WI38 (cell line): ENCODE data around the gene PTRHD1.

Source experiments
- H3K4me3 ChIP-seq: 2 replicates; pipeline ENCODE4 v1.5.1; 2011; ENCODE audit warnings: low read depth, mild to moderate bottlenecking, control low read depth, low read length
- TF ChIP-seq, protein P1 (sequence below): IDR thresholded peaks from 2 replicates; pipeline ENCODE4 v1.5.1; 2012; ENCODE audit warnings: low read depth, mild to moderate bottlenecking, control low read depth, low read length

Gene PTRHD1, protein sequence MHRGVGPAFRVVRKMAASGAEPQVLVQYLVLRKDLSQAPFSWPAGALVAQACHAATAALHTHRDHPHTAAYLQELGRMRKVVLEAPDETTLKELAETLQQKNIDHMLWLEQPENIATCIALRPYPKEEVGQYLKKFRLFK

DNA sequence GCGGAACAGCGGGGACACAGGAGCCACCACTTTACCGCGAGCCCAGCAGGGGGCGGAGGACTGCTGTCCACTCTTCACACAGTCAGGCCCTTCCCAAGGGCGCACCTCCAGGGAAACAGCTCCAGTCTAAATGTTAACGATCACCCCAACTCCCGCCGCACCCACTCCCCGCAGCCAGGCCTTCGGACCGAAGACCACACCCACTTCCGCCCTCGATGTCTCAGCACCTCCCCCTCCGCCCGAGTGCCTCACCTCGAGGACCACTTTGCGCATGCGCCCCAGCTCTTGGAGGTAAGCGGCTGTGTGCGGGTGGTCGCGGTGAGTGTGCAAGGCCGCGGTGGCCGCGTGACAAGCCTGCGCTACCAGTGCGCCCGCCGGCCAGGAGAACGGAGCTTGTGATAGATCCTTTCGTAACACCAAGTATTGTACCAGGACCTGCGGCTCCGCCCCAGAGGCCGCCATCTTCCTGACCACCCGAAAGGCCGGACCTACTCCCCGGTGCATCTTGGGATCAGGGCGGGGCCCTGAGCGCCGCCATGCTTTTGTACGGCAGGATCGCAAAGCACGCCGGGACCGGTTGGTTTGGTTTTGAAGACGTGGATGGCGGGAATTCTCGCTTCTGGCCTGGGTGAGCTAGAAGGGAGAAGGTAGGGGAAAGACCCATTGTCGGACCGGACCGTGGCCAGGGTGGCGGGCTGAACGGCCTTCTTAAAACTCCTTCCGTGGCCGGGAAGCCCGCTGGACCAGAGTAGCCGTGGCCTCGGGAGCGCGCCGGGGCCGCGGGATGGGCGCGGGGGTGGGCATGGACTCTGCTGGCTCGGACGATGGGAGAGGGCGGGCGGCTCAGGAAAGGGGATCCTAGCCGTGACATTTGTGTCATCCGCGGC is at the start of gene PTRHD1, which contains the start of gene CENPO:
Gene PTRHD1, minus strand, starts transcription at position 518 of the 887 bp plus-strand sequence. Its CDS starts 14 bp downstream, at position 504.
Gene CENPO, plus strand, starts transcription at position 552 of the 887 bp plus-strand sequence. CDS start 495 bp downstream, outside the sequence.
- TF ChIP-seq, protein P1, sequence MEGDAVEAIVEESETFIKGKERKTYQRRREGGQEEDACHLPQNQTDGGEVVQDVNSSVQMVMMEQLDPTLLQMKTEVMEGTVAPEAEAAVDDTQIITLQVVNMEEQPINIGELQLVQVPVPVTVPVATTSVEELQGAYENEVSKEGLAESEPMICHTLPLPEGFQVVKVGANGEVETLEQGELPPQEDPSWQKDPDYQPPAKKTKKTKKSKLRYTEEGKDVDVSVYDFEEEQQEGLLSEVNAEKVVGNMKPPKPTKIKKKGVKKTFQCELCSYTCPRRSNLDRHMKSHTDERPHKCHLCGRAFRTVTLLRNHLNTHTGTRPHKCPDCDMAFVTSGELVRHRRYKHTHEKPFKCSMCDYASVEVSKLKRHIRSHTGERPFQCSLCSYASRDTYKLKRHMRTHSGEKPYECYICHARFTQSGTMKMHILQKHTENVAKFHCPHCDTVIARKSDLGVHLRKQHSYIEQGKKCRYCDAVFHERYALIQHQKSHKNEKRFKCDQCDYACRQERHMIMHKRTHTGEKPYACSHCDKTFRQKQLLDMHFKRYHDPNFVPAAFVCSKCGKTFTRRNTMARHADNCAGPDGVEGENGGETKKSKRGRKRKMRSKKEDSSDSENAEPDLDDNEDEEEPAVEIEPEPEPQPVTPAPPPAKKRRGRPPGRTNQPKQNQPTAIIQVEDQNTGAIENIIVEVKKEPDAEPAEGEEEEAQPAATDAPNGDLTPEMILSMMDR, result peak; percentile 57; the same call in 1 of the 2 replicates
- peak within 1 kb of the TSS; percentile 86 for H3K4me3 ChIP-seq

- H3K4me3 ChIP-seq, result no peak overlapping the region
- TF ChIP-seq, protein P1, result no peak
These were observed 49.2 kb upstream of the PTRHD1 start for GRCh38 chr2:24842081-24843050.

DNA sequence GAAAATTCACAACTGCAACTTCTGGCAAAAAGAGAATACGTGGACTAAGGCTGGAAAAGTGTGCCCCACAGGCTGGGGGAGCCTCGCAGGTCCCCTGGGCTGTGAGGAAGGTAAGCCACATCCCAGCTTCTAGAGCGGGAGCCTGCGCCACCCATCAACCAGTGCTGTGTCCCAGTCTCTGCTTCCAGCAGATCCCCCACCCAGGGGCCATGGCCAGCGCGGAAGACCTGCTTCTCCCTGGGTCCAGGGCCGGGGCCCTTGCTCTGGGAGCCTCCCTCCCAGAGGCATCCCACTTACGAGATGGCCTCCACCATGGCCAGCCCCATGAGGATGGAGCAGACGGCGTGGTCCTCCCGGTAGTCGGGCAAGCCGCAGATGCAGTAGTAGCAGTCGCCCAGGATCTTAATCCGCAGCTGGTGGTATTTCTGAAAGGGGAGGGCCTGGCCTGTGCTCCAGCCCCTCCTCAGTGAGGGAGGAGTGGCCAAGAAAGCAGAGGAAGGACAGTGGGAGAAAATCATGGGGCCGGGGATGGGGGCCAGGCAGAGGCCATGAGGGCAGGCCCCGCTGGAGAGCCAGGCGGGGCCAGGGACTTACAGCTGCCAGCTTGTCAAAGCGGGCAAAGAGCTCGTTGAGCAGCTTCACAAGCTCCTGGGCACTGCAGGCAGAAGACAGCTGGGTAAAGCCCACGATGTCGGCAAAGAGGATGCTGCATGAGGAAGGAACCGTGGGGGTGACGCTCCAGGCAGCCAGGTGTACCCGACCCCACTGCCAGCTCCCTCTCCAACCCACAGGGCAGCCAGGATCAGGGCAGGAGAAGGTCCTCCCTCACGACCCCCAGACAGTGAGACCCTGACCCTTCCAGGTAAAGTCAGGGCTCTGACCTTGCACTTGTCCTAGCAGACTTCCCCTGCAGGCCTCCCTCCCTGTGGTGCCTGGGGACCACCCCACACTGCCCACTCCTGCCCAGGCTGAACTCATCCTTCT is 48.1 kb upstream of the PTRHD1 start:
- no peak overlapping the region for H3K4me3 ChIP-seq
- TF ChIP-seq, protein P1, result no peak

- TF ChIP-seq, protein P1, result no peak
- H3K4me3 ChIP-seq, result no peak overlapping the region
These were observed 47.1 kb upstream of the PTRHD1 start for GRCh38 chr2:24840164-24840869.

GRCh38 chr2:24839729-24840128 is 46.5 kb upstream of the PTRHD1 start:
- H3K4me3 ChIP-seq, result no peak overlapping the region
- TF ChIP-seq, protein P1, result no peak
